ENCODE results near the gene SLC35C1. TPM values are rescaled to one million over a fixed set of nuclear protein-coding genes. Genes with fewer than 3 reads are reported as not detected.
"Not testable (repeated sequence)": the region's sequence is repeated elsewhere in the genome, so short reads cannot be mapped to it uniquely, and the experiment has no call there.

The SLC35C1 gene
- total RNA-seq, 2 experiments from 2014 or later: 9.6 to 9.8 TPM

GRCh38 chr11:45805305-45806071 lies 539 bp downstream of the SLC35C1 start:
- CTCF ChIA-PET: interaction anchor here (1.4 to 1.5 kb wide), 2 partner anchors 37 to 38 kb away, joined by 5 to 10 read pairs; no protein-coding TSS in a partner anchor
- peaks cover 10% of the 10 kb centered on the region for H3K36me3 Mint-ChIP-seq (ENCODE audit: low read depth)
- ATAC-seq (peak; percentile 34), DNase-seq (no peak)
- no peaks in the 10 kb centered on the region for H3K27me3 Mint-ChIP-seq
- POLR2A ChIA-PET: interaction anchor here (1.5 kb wide), 1 partner anchor 112 kb away, joined by 3 read pairs; the partner anchor contains the start of gene PEX16
- H3K9me3 Mint-ChIP-seq (ENCODE audit: low read depth): no peaks in the 10 kb centered on the region
- H3K27ac Mint-ChIP-seq: peak overlapping the region; percentile 78
- intact Hi-C loops (cut with DNase I, micrococcal nuclease): loop anchor here (1.0 to 2.0 kb wide), 12 partner anchors 38 to 1241 kb away; partner anchors contain the start of genes CRY2 (in 2 of the 2), ARHGAP1 (in 1 of the 2), ATG13 (in 1 of the 2) and CD82 (in 1 of the 2)
- H3K4me1 Mint-ChIP-seq: peaks cover 45% of the 10 kb centered on the region
- H3K4me3 Mint-ChIP-seq: peak overlapping the region; percentile 91

DNA sequence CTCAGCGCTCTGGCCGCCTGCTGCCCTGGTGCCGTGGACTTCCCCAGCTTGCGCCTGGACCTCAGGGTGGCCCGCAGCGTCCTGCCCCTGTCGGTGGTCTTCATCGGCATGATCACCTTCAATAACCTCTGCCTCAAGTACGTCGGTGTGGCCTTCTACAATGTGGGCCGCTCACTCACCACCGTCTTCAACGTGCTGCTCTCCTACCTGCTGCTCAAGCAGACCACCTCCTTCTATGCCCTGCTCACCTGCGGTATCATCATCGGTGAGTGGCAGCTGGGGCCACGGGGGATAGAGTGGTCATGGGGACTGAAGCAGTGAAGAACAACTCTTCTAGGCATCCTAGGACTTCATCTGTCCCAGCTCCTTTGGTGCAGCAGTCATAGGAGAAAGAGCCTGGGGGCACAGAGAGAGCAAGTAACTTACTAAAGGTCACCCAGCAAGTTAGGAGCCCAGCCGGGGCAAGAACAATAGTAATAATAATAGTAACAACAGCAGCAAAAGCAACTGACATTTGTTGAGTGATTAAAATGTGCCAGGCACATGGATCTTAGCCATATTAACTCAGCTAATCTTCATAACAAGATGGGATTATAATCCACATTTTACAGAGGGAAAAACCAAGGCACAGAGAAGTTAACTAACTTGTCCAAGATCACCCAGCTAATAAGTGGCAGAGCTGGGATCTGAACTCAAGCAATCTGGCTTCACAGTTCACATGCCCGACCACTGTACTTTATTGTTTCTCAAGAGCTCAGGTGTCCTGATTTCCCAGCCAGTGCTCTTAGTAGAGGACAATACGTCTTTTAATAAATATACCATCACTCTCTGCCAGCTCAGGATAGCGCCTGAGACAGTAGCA lies 1.4 kb downstream of the SLC35C1 start:
- no peak for DNase-seq
- intact Hi-C loops (cut with DNase I, micrococcal nuclease): no loop called here
- peak overlapping the region; percentile 91 for H3K4me3 Mint-ChIP-seq
- no peaks in the 10 kb centered on the region for H3K27me3 Mint-ChIP-seq
- CTCF ChIA-PET: interaction anchor here (0.6 to 1.5 kb wide), 6 partner anchors 11 to 1997 kb away, joined by 3 to 10 read pairs (median 3); no protein-coding TSS in a partner anchor
- peak overlapping the region; percentile 78 for H3K27ac Mint-ChIP-seq
- no peaks in the 10 kb centered on the region for H3K9me3 Mint-ChIP-seq (ENCODE audit: low read depth)
- peaks cover 10% of the 10 kb centered on the region for H3K36me3 Mint-ChIP-seq (ENCODE audit: low read depth)
- H3K4me1 Mint-ChIP-seq: peaks cover 47% of the 10 kb centered on the region
- no peak for ATAC-seq
- POLR2A ChIA-PET: no interaction called here

- POLR2A ChIA-PET: no interaction called here
- Mint-ChIP-seq H3K4me3 (peak overlapping the region; percentile 91), H3K27me3 (no peaks in the 10 kb centered on the region), H3K27ac (no peak overlapping the region), H3K9me3 (ENCODE audit: low read depth) (no peaks in the 10 kb centered on the region), H3K4me1 (peaks cover 47% of the 10 kb centered on the region), H3K36me3 (ENCODE audit: low read depth) (peaks cover 10% of the 10 kb centered on the region)
- CTCF ChIA-PET: interaction anchor here (0.6 to 1.5 kb wide), 7 partner anchors 10 to 1996 kb away, joined by 3 to 10 read pairs (median 3); no protein-coding TSS in a partner anchor
- DNase-seq (no peak), ATAC-seq (no peak)
- intact Hi-C loops (cut with DNase I, micrococcal nuclease): no loop called here
Measured at GRCh38 chr11:45806937-45807791, 2.2 kb downstream of the SLC35C1 start.

GRCh38 chr11:45807792-45808238 lies 2.9 kb downstream of the SLC35C1 start:
- CTCF ChIA-PET: interaction anchor here (1.0 to 1.1 kb wide), 2 partner anchors 36 to 39 kb away, joined by 3 to 4 read pairs; no protein-coding TSS in a partner anchor
- no peaks in the 10 kb centered on the region for H3K27me3 Mint-ChIP-seq
- peaks cover 47% of the 10 kb centered on the region for H3K4me1 Mint-ChIP-seq
- DNase-seq: no peak
- POLR2A ChIA-PET: no interaction called here
- intact Hi-C loops (cut with DNase I, micrococcal nuclease): no loop called here
- peaks cover 10% of the 10 kb centered on the region for H3K36me3 Mint-ChIP-seq (ENCODE audit: low read depth)
- no peak overlapping the region for H3K27ac Mint-ChIP-seq
- ATAC-seq: no peak
- peak overlapping the region; percentile 91 for H3K4me3 Mint-ChIP-seq
- H3K9me3 Mint-ChIP-seq (ENCODE audit: low read depth): no peaks in the 10 kb centered on the region

GRCh38 chr11:45808427-45808826 lies 3.5 kb downstream of the SLC35C1 start:
- H3K27me3 Mint-ChIP-seq; H3K4me3 Mint-ChIP-seq; H3K9me3 Mint-ChIP-seq (ENCODE audit: low read depth); intact Hi-C loops (cut with DNase I, micrococcal nuclease); DNase-seq; ATAC-seq; POLR2A ChIA-PET; H3K36me3 Mint-ChIP-seq (ENCODE audit: low read depth): not testable (repeated sequence)
- Mint-ChIP-seq H3K4me1 (peaks cover 47% of the 10 kb centered on the region), H3K27ac (peak overlapping the region; percentile 51)
- CTCF ChIA-PET: interaction anchor here (1.1 kb wide), 1 partner anchor 37 kb away, joined by 4 read pairs; no protein-coding TSS in a partner anchor

DNA sequence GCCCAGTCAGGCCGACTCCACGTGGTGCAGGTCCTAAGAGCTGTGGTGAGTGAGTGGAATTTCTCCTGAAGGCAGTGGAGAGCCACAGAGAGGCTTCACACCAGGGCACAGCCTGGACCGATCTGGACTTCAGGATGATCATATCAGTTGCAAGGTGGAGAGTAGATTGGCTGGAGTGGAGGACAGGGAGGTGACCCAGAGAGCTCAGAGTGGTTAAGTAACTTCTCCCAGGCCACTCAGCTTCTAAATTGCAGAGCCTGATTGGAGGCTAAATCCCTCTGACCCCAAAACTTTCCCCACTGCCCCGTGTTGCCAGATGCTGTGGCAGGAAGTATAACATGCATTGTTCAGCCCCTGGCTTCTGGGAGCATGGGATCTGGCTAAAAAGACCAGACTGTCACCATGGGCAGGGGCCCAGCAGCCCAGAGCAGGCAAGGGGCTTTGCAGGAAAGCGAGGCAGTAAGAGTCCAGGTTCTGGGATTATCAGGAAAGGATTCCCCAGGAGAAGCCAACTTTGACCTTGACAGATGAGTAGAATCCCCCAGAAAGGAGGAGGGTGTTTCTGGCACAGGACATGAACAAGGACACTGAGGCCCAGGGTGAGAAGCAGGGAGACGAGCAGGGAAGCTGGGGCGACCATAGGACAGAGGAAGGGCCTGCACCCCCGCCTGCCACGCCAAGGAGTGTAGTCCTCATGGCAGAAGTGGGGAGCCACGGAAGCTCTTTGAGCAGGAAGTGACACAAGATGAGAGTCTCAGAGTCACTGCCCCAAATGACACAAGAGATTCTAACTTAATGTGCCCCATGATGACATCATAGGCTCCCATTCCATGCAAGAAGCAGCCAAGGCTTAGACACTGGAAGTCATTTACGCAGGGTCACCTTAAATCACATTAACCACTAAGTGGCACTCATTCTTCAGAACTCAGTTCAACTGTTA lies 4.8 kb downstream of the SLC35C1 start:
- H3K36me3 Mint-ChIP-seq (ENCODE audit: low read depth): peaks cover 10% of the 10 kb centered on the region
- H3K4me3 Mint-ChIP-seq: no peak overlapping the region
- peak overlapping the region; percentile 49 for H3K27ac Mint-ChIP-seq
- ChIA-PET POLR2A (interaction anchor here (0.7 kb wide), 1 partner anchor 87 kb away, joined by 3 read pairs; no protein-coding TSS in a partner anchor), CTCF (interaction anchor here (0.6 kb wide), 1 partner anchor 15 kb away, joined by 3 read pairs; no protein-coding TSS in a partner anchor)
- H3K9me3 Mint-ChIP-seq (ENCODE audit: low read depth): no peaks in the 10 kb centered on the region
- no peaks in the 10 kb centered on the region for H3K27me3 Mint-ChIP-seq
- ATAC-seq (no peak), DNase-seq (peak; percentile 18)
- H3K4me1 Mint-ChIP-seq: peaks cover 45% of the 10 kb centered on the region
- intact Hi-C loops (cut with DNase I, micrococcal nuclease): no loop called here

DNA sequence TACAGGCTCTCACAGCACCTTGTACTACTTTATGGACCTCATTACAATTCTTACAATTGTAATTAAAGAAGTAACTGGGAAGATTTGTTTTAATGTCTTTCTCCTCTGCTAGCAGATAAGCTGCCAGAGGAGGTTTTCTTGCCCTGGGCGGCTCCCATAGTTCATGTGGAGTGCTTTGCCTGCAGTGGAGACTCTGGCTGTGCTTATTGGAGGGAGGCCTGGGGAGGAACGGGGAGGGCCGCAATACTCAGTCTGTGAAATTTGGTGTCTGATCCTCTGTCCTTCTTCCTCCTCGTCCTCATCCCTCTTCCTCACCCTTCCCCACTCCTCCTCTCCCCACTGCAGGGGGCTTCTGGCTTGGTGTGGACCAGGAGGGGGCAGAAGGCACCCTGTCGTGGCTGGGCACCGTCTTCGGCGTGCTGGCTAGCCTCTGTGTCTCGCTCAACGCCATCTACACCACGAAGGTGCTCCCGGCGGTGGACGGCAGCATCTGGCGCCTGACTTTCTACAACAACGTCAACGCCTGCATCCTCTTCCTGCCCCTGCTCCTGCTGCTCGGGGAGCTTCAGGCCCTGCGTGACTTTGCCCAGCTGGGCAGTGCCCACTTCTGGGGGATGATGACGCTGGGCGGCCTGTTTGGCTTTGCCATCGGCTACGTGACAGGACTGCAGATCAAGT lies 5.6 kb downstream of the SLC35C1 start:
- Mint-ChIP-seq H3K27me3 (no peaks in the 10 kb centered on the region), H3K4me1 (peaks cover 45% of the 10 kb centered on the region), H3K36me3 (ENCODE audit: low read depth) (peaks cover 10% of the 10 kb centered on the region), H3K27ac (peak overlapping the region; percentile 49), H3K4me3 (no peak overlapping the region), H3K9me3 (ENCODE audit: low read depth) (no peaks in the 10 kb centered on the region)
- intact Hi-C loops (cut with DNase I, micrococcal nuclease): no loop called here
- ChIA-PET POLR2A (no interaction called here), CTCF (interaction anchor here (0.6 kb wide), 1 partner anchor 16 kb away, joined by 3 read pairs; no protein-coding TSS in a partner anchor)
- DNase-seq (no peak), ATAC-seq (no peak)

- Mint-ChIP-seq H3K9me3 (ENCODE audit: low read depth) (no peaks in the 10 kb centered on the region), H3K4me1 (peaks cover 41% of the 10 kb centered on the region), H3K27me3 (no peaks in the 10 kb centered on the region), H3K4me3 (no peak overlapping the region), H3K27ac (no peak overlapping the region), H3K36me3 (ENCODE audit: low read depth) (peaks cover 9% of the 10 kb centered on the region)
- intact Hi-C loops (cut with DNase I, micrococcal nuclease): no loop called here
- ChIA-PET CTCF (no interaction called here), POLR2A (no interaction called here)
- DNase-seq (no peak), ATAC-seq (no peak)
Measured at GRCh38 chr11:45811109-45811435, 6.1 kb downstream of the SLC35C1 start.

GRCh38 chr11:45811571-45812290 lies 6.8 kb downstream of the SLC35C1 start:
- Mint-ChIP-seq H3K27me3 (no peaks in the 10 kb centered on the region), H3K36me3 (ENCODE audit: low read depth) (peaks cover 7% of the 10 kb centered on the region)

More at GRCh38 chr11:45811571-45812290, 6.8 kb downstream of the SLC35C1 start:
- ATAC-seq (no peak), DNase-seq (no peak)
- ChIA-PET POLR2A (no interaction called here), CTCF (interaction anchor here (0.6 to 1.7 kb wide), 3 partner anchors 31 to 40 kb away, joined by 3 to 4 read pairs (median 4); no protein-coding TSS in a partner anchor)
- intact Hi-C loops (cut with DNase I, micrococcal nuclease): no loop called here
- H3K4me3 Mint-ChIP-seq: no peak overlapping the region
- peaks cover 35% of the 10 kb centered on the region for H3K4me1 Mint-ChIP-seq
- no peak overlapping the region for H3K27ac Mint-ChIP-seq
- H3K9me3 Mint-ChIP-seq (ENCODE audit: low read depth): no peaks in the 10 kb centered on the region
